Measurements from ENCODE around the gene CHCHD6.
A peak's percentile ranks its signal among the peaks of the same experiment; 100 is the strongest.

Gene CHCHD6

GRCh38 chr3:126873416-126873815, 169.4 kb downstream of the CHCHD6 start:
- DNase-seq (no peak), ATAC-seq (replicated peaks) (no peak)
- Mint-ChIP-seq H3K36me3 (ENCODE audit: insufficient read depth) (no peaks in the 10 kb centered on the region), H3K4me1 (ENCODE audit: low read depth in 2 of 2) (peaks cover 4% of the 10 kb centered on the region in 2 donors), H3K27ac (no peak overlapping the region), H3K9me3 (no peaks in the 10 kb centered on the region), H3K4me3 (no peak overlapping the region), H3K27me3 (no peaks in the 10 kb centered on the region)

GRCh38 chr3:126878664-126879063, 174.6 kb downstream of the CHCHD6 start:
- no peaks in the 10 kb centered on the region for H3K9me3 Mint-ChIP-seq
- DNase-seq: no peak
- peaks cover 2 to 4% of the 10 kb centered on the region in 2 donors for H3K4me1 Mint-ChIP-seq (ENCODE audit: low read depth in 2 of 2)
- H3K27ac Mint-ChIP-seq: no peak overlapping the region
- H3K4me3 Mint-ChIP-seq: no peak overlapping the region
- no peak for ATAC-seq (replicated peaks)
- H3K27me3 Mint-ChIP-seq: no peaks in the 10 kb centered on the region
- no peaks in the 10 kb centered on the region for H3K36me3 Mint-ChIP-seq (ENCODE audit: insufficient read depth)

GRCh38 chr3:126880901-126881300, 176.9 kb downstream of the CHCHD6 start:
- Mint-ChIP-seq H3K4me1 (ENCODE audit: low read depth in 2 of 2) (peaks cover 0 to 4% of the 10 kb centered on the region in 2 donors), H3K36me3 (ENCODE audit: insufficient read depth) (no peaks in the 10 kb centered on the region), H3K27me3 (no peaks in the 10 kb centered on the region), H3K4me3 (no peak overlapping the region), H3K27ac (no peak overlapping the region), H3K9me3 (no peaks in the 10 kb centered on the region)
- ATAC-seq (replicated peaks) (no peak), DNase-seq (no peak)

- DNase-seq (no peak), ATAC-seq (replicated peaks) (no peak)
- H3K27ac Mint-ChIP-seq: no peak overlapping the region
- no peak overlapping the region for H3K4me3 Mint-ChIP-seq
- H3K36me3 Mint-ChIP-seq (ENCODE audit: insufficient read depth): no peaks in the 10 kb centered on the region
- H3K9me3 Mint-ChIP-seq: no peaks in the 10 kb centered on the region
- H3K4me1 Mint-ChIP-seq (ENCODE audit: low read depth in 2 of 2): no peaks in the 10 kb centered on the region
- H3K27me3 Mint-ChIP-seq: no peaks in the 10 kb centered on the region
Observed at GRCh38 chr3:126881861-126882260, 177.8 kb downstream of the CHCHD6 start.

GRCh38 chr3:126883241-126883640, 179.2 kb downstream of the CHCHD6 start:
- DNase-seq (no peak), ATAC-seq (replicated peaks) (no peak)
- Mint-ChIP-seq H3K36me3 (ENCODE audit: insufficient read depth) (peaks cover 3% of the 10 kb centered on the region), H3K9me3 (no peaks in the 10 kb centered on the region), H3K27me3 (no peaks in the 10 kb centered on the region), H3K27ac (no peak overlapping the region), H3K4me1 (ENCODE audit: low read depth in 2 of 2) (peaks cover 0 to 5% of the 10 kb centered on the region in 2 donors), H3K4me3 (no peak overlapping the region)

GRCh38 chr3:126885425-126885824, 181.4 kb downstream of the CHCHD6 start:
- H3K9me3 Mint-ChIP-seq: no peaks in the 10 kb centered on the region
- no peak overlapping the region for H3K4me3 Mint-ChIP-seq
- H3K27ac Mint-ChIP-seq: no peak overlapping the region
- H3K36me3 Mint-ChIP-seq (ENCODE audit: insufficient read depth): peaks cover 3% of the 10 kb centered on the region
- peaks cover 0 to 10% of the 10 kb centered on the region in 2 donors for H3K4me1 Mint-ChIP-seq (ENCODE audit: low read depth in 2 of 2)
- ATAC-seq (replicated peaks) (no peak), DNase-seq (no peak)
- H3K27me3 Mint-ChIP-seq: no peaks in the 10 kb centered on the region

- ATAC-seq (replicated peaks) (no peak), DNase-seq (no peak)
- Mint-ChIP-seq H3K27me3 (no peaks in the 10 kb centered on the region), H3K4me3 (no peak overlapping the region), H3K36me3 (ENCODE audit: insufficient read depth) (peaks cover 3% of the 10 kb centered on the region), H3K4me1 (ENCODE audit: low read depth in 2 of 2) (peaks cover 0 to 10% of the 10 kb centered on the region in 2 donors), H3K9me3 (no peaks in the 10 kb centered on the region), H3K27ac (peak overlapping the region in 1 of 2 donors; percentile 25)
Observed at GRCh38 chr3:126886217-126886616, 182.2 kb downstream of the CHCHD6 start.

GRCh38 chr3:126887686-126888085, 183.6 kb downstream of the CHCHD6 start:
- Mint-ChIP-seq H3K27me3 (no peaks in the 10 kb centered on the region), H3K4me1 (ENCODE audit: low read depth in 2 of 2) (peaks cover 0 to 12% of the 10 kb centered on the region in 2 donors), H3K9me3 (no peaks in the 10 kb centered on the region), H3K36me3 (ENCODE audit: insufficient read depth) (peaks cover 3% of the 10 kb centered on the region), H3K4me3 (no peak overlapping the region), H3K27ac (peak overlapping the region in 1 of 2 donors; percentile 32)
- no peak for ATAC-seq (replicated peaks)
- no peak for DNase-seq

GRCh38 chr3:126888186-126888760, 184.2 kb downstream of the CHCHD6 start:
- Mint-ChIP-seq H3K4me3 (no peak overlapping the region), H3K36me3 (ENCODE audit: insufficient read depth) (peaks cover 3% of the 10 kb centered on the region), H3K9me3 (no peaks in the 10 kb centered on the region), H3K4me1 (ENCODE audit: low read depth in 2 of 2) (peaks cover 0 to 12% of the 10 kb centered on the region in 2 donors), H3K27ac (peak overlapping the region in 1 of 2 donors; percentile 32), H3K27me3 (no peaks in the 10 kb centered on the region)
- no peak for ATAC-seq (replicated peaks)
- DNase-seq: no peak

- Mint-ChIP-seq H3K4me3 (no peak overlapping the region), H3K27ac (peak overlapping the region in 1 of 2 donors; percentile 29)
- no peak for ATAC-seq (replicated peaks)
Observed at GRCh38 chr3:126889276-126890201, 185.5 kb downstream of the CHCHD6 start.

GRCh38 chr3:126891141-126891540, 187.1 kb downstream of the CHCHD6 start:
- no peaks in the 10 kb centered on the region for H3K9me3 Mint-ChIP-seq
- peaks cover 0 to 20% of the 10 kb centered on the region in 2 donors for H3K4me1 Mint-ChIP-seq (ENCODE audit: low read depth in 2 of 2)
- DNase-seq: no peak
- no peaks in the 10 kb centered on the region for H3K27me3 Mint-ChIP-seq
- no peak overlapping the region for H3K4me3 Mint-ChIP-seq
- no peak overlapping the region for H3K27ac Mint-ChIP-seq
- H3K36me3 Mint-ChIP-seq (ENCODE audit: insufficient read depth): peaks cover 3% of the 10 kb centered on the region
- no peak for ATAC-seq (replicated peaks)

More at GRCh38 chr3:126889276-126890201, 185.5 kb downstream of the CHCHD6 start:
- no peaks in the 10 kb centered on the region for H3K9me3 Mint-ChIP-seq
- no peak for DNase-seq
- H3K27me3 Mint-ChIP-seq: no peaks in the 10 kb centered on the region
- H3K4me1 Mint-ChIP-seq (ENCODE audit: low read depth in 2 of 2): peaks cover 0 to 16% of the 10 kb centered on the region in 2 donors
- peaks cover 3% of the 10 kb centered on the region for H3K36me3 Mint-ChIP-seq (ENCODE audit: insufficient read depth)

GRCh38 chr3:126891791-126892190, 187.8 kb downstream of the CHCHD6 start:
- DNase-seq (no peak), ATAC-seq (replicated peaks) (no peak)
- H3K4me1 Mint-ChIP-seq (ENCODE audit: low read depth in 2 of 2): peaks cover 0 to 20% of the 10 kb centered on the region in 2 donors
- peaks cover 3% of the 10 kb centered on the region for H3K36me3 Mint-ChIP-seq (ENCODE audit: insufficient read depth)
- no peaks in the 10 kb centered on the region for H3K27me3 Mint-ChIP-seq
- H3K4me3 Mint-ChIP-seq: no peak overlapping the region
- no peak overlapping the region for H3K27ac Mint-ChIP-seq
- H3K9me3 Mint-ChIP-seq: no peaks in the 10 kb centered on the region

- Mint-ChIP-seq H3K27ac (peak overlapping the region in 1 of 2 donors; percentile 56), H3K36me3 (ENCODE audit: insufficient read depth) (no peaks in the 10 kb centered on the region), H3K9me3 (no peaks in the 10 kb centered on the region), H3K4me3 (no peak overlapping the region), H3K4me1 (ENCODE audit: low read depth in 2 of 2) (peaks cover 0 to 11% of the 10 kb centered on the region in 2 donors), H3K27me3 (no peaks in the 10 kb centered on the region)
- DNase-seq: no peak
- no peak for ATAC-seq (replicated peaks)
Observed at GRCh38 chr3:126893651-126894050, 189.6 kb downstream of the CHCHD6 start.

- ATAC-seq (replicated peaks): no peak
- Mint-ChIP-seq H3K4me1 (ENCODE audit: low read depth in 2 of 2) (peaks cover 0 to 10% of the 10 kb centered on the region in 2 donors), H3K27me3 (no peaks in the 10 kb centered on the region)
Observed at GRCh38 chr3:126894475-126894874, 190.4 kb downstream of the CHCHD6 start.

More at GRCh38 chr3:126894475-126894874, 190.4 kb downstream of the CHCHD6 start:
- DNase-seq: no peak
- H3K9me3 Mint-ChIP-seq: no peaks in the 10 kb centered on the region
- H3K36me3 Mint-ChIP-seq (ENCODE audit: insufficient read depth): no peaks in the 10 kb centered on the region
- no peak overlapping the region for H3K4me3 Mint-ChIP-seq
- no peak overlapping the region for H3K27ac Mint-ChIP-seq
